ENCODE data around the gene KIAA1755.

- TF ChIP-seq, protein P1, sequence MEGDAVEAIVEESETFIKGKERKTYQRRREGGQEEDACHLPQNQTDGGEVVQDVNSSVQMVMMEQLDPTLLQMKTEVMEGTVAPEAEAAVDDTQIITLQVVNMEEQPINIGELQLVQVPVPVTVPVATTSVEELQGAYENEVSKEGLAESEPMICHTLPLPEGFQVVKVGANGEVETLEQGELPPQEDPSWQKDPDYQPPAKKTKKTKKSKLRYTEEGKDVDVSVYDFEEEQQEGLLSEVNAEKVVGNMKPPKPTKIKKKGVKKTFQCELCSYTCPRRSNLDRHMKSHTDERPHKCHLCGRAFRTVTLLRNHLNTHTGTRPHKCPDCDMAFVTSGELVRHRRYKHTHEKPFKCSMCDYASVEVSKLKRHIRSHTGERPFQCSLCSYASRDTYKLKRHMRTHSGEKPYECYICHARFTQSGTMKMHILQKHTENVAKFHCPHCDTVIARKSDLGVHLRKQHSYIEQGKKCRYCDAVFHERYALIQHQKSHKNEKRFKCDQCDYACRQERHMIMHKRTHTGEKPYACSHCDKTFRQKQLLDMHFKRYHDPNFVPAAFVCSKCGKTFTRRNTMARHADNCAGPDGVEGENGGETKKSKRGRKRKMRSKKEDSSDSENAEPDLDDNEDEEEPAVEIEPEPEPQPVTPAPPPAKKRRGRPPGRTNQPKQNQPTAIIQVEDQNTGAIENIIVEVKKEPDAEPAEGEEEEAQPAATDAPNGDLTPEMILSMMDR (conservative IDR thresholded peaks at IDR 0.05): no peak
- TF ChIP-seq EZH2 (IDR thresholded peaks at IDR 0.05; ENCODE audit: low read depth): no peak
These were observed 68.9 kb downstream of the KIAA1755 start for GRCh38 chr20:38191654-38192053.

All from PC-9 (cell line).